Measurements from ENCODE around the gene SYNGAP1.

DNA sequence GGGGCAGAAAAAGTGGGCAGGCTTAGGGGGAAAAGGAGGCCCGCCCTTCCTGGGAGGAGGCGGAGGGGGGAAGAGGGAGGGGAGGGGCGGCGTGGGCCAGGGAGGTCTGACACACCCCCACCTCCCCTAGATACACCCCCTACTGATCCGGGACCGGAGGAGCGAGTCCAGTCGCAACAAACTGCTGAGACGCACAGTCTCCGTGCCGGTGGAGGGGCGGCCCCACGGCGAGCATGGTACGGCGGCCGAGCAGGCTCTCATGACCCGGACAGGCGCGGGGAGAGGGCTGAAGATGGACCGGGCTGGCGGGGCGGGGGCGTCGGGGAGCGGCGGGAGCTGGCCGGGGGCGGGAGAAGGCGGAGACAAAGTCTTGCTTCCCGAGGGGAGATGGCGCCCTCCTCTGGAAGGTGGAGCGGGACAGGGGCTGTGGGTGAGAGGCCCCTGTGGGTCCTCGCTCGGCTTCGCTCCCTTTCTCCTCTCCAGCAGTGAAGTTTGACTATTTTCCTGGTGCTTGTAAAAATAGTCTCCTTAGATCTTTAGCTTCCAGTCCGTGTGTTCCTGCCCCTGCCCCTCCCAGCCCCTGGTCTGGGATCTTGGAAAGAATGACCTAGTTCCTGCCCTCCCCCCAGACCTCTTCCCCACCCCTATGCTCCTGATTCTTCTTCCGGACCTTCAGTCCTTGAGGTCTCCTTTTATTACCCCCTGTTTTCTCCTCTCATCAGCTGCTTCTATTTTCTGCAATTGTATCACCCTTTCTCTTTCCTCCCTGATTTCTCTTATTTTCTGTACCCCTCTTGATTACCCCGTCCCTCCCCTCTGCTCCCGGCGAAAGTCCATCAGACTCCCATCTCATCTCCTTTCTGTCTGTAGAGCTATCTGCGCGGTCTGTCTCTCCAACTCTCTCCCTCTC, 6.1 kb downstream of the SYNGAP1 start:
- TF ChIP-seq, protein P1, sequence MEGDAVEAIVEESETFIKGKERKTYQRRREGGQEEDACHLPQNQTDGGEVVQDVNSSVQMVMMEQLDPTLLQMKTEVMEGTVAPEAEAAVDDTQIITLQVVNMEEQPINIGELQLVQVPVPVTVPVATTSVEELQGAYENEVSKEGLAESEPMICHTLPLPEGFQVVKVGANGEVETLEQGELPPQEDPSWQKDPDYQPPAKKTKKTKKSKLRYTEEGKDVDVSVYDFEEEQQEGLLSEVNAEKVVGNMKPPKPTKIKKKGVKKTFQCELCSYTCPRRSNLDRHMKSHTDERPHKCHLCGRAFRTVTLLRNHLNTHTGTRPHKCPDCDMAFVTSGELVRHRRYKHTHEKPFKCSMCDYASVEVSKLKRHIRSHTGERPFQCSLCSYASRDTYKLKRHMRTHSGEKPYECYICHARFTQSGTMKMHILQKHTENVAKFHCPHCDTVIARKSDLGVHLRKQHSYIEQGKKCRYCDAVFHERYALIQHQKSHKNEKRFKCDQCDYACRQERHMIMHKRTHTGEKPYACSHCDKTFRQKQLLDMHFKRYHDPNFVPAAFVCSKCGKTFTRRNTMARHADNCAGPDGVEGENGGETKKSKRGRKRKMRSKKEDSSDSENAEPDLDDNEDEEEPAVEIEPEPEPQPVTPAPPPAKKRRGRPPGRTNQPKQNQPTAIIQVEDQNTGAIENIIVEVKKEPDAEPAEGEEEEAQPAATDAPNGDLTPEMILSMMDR (conservative IDR thresholded peaks at IDR 0.05; ENCODE audit: low read depth, low read length), result peak; percentile 66
- no peak for TF ChIP-seq EZH2 (IDR thresholded peaks at IDR 0.05; ENCODE audit: borderline replicate concordance, low read depth, low read length, poor library complexity, severe bottlenecking)

Measured in A673 (cell line).